GM18526 (cell line): ENCODE measurements around the gene STIMATE.

Source experiments
- POLR2A ChIP-seq: IDR thresholded peaks from 3 replicates; pipeline ENCODE4 v1.6.1; 2011; ENCODE audit not compliant: insufficient read length; ENCODE audit errors: extremely low read depth

Gene STIMATE

GRCh38 chr3:52841211-52841980 is 56.0 kb downstream of the STIMATE start:
- TF ChIP-seq POLR2A, result no peak

GRCh38 chr3:52839892-52840545 is 57.3 kb downstream of the STIMATE start:
- TF ChIP-seq POLR2A, result no peak

GRCh38 chr3:52839268-52839575 is 58.1 kb downstream of the STIMATE start:
- no peak for TF ChIP-seq POLR2A

GRCh38 chr3:52838561-52839267 is 58.6 kb downstream of the STIMATE start:
- TF ChIP-seq POLR2A, result no peak

- no peak for TF ChIP-seq POLR2A
Measured at GRCh38 chr3:52836986-52837385, 60.4 kb downstream of the STIMATE start.

GRCh38 chr3:52836471-52836845 is 60.9 kb downstream of the STIMATE start:
- TF ChIP-seq POLR2A, result no peak

GRCh38 chr3:52835766-52836470 is 61.4 kb downstream of the STIMATE start:
- no peak for TF ChIP-seq POLR2A

GRCh38 chr3:52834871-52835501 is 62.4 kb downstream of the STIMATE start, which contains the start of gene MUSTN1:
Gene MUSTN1 (minus strand): TSS chr3:52835019. CDS start chr3:52834948, 71 bp downstream.
- no peak for TF ChIP-seq POLR2A

GRCh38 chr3:52833202-52833601 is 64.1 kb downstream of the STIMATE start:
- TF ChIP-seq POLR2A, result no peak

- no peak for TF ChIP-seq POLR2A
Measured at GRCh38 chr3:52831500-52832301, 65.6 kb downstream of the STIMATE start.

GRCh38 chr3:52830535-52831258 is 66.7 kb downstream of the STIMATE start, which contains the start of gene ITIH4:
Gene ITIH4 (minus strand): TSS chr3:52830672. CDS start chr3:52830642, 30 bp downstream.
- no peak for TF ChIP-seq POLR2A

GRCh38 chr3:52829906-52830463 is 67.4 kb downstream of the STIMATE start:
- TF ChIP-seq POLR2A, result no peak

- TF ChIP-seq POLR2A, result no peak
Measured at GRCh38 chr3:52829482-52829881, 67.9 kb downstream of the STIMATE start.

- TF ChIP-seq POLR2A, result no peak
Measured at GRCh38 chr3:52827866-52828376, 69.4 kb downstream of the STIMATE start.
